ENCODE data around the gene OTOS.

Gene OTOS

DNA sequence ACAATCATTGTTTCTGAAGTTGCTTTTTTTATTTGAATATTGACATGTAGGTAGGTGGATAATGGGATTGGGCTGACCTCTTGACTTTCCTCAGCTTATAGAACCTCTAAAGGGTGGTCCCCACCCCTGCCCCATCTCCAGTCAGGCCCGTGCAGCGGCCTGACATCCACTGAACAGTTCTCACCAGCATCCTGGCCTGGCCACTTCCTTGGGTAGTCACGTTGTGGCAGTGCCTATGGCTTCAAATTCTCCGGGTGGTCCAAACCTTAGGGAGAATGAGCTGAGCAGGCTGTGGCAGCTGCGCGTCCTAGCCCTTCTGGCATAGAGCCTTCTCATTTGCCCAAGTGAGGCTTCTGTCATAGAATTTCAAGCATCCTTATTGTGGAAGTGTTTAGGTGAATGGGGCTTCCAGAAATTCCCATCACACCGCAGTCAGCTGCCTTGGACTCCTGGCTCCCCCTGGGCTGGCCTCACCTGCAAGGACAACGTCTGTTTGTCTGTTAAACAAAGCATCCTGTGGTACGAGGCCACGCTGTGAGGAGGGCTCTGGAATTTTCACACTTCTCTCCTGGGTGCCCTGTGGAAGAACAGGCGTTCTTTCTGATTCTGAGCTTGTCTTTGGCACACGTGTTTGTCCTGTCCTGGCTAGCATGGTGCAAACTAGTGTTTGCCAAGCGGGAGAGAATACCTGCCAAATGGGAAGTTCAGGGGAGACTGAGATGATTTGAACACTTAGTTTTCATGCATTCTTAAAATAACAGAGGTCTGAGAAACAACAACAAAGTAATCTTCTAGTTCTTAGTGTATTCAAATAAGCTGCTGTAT is 31.8 kb upstream of the OTOS start:
- TF ChIP-seq POLR2A (IDR thresholded peaks at IDR 0.05; ENCODE audit: low read depth, low read length): no peak
- DNase-seq (ENCODE audit: insufficient read length, low spot score) (no peak), FAIRE-seq (no peak)

DNA sequence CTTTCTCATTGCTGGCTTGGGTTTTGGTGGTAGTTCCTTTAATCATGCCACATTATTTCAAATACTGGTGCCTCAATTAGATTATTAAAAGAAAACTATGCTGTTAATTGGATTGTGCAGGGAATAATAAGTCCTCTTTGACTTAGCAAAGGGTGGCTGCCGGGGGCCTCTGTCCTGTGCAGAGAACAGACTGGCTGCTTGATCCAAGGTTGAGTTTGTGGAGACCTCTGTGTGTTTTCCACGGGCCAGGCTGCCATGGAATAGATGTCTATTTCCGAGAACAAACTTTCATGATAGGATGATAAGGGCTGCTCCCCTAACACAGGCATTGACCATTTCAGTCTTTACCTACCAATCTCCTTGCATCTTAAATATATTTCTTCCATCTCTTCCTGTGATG is 30.4 kb upstream of the OTOS start:
- DNase-seq (ENCODE audit: insufficient read length, low spot score): no peak
- no peak for TF ChIP-seq POLR2A (IDR thresholded peaks at IDR 0.05; ENCODE audit: low read depth, low read length)
- FAIRE-seq: no peak

DNA sequence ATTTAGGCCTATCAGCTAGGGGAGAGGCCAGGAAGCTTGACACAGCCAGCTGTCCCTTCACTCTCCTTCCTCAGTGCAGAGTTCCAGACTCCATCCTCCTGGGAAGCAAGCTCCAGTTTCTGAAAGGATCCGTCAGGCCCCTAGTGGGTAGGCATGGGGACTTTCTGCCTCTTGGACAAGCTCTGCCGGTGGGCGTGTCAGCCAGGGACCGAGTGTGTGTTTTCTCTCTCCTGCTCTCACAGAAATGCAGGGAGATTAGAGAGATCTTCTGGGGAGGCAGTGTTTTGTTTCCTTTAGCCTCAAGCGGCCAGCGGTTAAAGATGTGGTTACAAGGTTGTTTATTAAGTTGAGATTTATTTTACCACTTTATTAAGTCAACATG is 29.9 kb upstream of the OTOS start:
- DNase-seq (ENCODE audit: insufficient read length, low spot score): no peak
- TF ChIP-seq POLR2A (IDR thresholded peaks at IDR 0.05; ENCODE audit: low read depth, low read length): no peak
- no peak for FAIRE-seq

DNA sequence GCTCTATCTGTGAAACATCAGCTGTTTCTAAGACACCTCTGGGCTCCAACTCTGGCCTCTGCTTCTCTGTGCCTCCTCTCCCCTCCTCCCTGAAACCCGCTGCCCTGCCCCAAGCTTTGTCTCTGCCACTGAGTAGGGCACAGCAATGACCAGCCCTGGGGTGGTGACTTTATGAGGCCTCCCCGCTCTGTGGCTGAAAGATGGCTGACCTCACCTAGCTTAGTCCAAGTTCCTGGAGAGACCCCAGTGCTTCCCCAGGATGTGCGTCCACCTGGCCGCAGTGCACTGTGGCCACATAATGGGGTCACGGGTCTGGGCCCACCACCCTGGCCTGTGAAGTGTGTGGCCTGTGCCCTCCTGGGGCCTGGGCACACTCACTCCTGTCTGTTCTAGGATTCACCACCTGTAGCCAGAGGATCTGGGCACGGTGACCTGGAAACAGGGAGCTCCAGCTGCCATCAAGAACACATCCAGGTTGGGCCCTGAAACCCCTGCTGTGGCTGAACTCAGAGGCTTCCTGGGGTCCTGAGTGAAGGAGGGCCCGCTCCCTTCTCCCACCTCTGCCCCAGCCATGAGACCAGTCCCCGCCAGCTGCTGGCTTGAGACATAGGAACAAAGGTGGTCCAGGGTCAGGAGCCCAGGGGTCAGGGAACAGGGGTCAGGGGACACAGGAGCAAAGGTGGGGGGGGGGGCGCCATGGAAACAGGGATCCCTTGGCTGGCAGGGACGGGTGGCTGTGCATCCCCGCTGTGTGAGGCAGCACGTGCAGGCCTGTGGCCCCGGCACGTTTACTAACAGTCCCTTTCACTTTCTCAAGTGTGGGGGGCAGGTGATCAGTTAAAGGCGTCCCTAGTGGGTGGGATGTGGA is 29.3 kb upstream of the OTOS start:
- no peak for FAIRE-seq
- no peak for TF ChIP-seq POLR2A (IDR thresholded peaks at IDR 0.05; ENCODE audit: low read depth, low read length)

DNA sequence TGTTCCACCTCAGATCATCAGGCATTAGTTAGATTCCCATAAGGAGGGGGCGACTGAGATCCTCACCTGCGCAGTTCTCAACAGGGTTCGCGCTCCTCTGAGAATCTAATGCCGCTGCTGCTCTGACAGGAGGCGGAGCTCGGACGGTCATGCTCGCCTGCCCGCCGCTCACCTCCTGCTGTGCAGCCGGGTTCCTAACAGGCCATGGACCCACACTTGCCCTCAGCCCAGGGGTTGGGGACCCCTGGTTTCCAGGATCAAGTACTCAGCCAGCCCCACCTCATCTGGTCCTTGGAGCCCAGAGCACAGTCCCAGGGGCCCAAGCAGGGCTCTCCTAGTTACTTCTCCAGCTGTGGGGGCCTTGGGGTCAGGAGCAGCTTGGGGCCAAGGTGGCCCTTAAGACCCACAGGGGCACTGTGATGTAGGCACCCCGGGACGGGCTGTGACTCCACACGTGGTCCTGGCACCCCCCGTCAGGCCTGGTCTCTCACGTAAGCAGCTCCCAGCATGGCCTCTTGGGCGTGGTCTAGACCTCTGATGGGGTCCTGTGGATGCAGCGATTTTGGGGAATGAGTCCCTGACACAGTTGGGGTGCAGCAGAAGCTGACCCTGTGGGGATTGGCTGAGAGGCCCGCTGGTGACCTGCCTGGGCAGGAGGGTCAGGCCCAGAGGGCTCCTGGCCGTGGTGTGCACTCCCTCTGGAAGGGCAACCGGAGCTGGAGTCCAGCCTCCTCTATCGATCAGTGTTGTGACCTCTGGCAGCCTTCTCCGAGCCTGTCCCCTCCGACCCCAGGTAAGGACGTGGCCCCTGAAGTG is 28.3 kb upstream of the OTOS start:
- no peak for TF ChIP-seq POLR2A (IDR thresholded peaks at IDR 0.05; ENCODE audit: low read depth, low read length)
- FAIRE-seq (no peak), DNase-seq (ENCODE audit: insufficient read length, low spot score) (no peak)

More for the DNA sequence above, 29.3 kb upstream of the OTOS start:
- DNase-seq (ENCODE audit: insufficient read length, low spot score): no peak

DNA sequence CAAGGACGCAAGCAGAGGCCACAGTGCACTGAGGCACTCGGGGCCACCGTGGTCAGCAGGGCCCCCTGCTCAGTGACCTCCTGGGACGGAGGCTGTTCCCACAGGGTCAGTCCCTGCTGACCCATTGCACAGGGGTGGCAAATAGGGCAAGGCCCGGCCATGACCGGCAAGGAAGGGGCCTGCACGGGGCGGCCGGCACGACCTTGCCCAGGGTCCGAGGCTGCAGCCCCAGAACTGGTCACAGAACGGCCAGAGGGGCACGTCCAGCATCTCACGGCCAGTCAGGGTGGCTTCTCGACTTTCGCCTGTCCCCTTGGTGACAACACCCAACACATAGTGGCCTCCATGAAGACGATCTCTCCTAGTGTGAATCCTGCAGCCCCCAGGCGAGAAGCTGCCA is 27.6 kb upstream of the OTOS start:
- DNase-seq (ENCODE audit: insufficient read length, low spot score) (no peak), FAIRE-seq (no peak)
- TF ChIP-seq POLR2A (IDR thresholded peaks at IDR 0.05; ENCODE audit: low read depth, low read length): no peak

DNA sequence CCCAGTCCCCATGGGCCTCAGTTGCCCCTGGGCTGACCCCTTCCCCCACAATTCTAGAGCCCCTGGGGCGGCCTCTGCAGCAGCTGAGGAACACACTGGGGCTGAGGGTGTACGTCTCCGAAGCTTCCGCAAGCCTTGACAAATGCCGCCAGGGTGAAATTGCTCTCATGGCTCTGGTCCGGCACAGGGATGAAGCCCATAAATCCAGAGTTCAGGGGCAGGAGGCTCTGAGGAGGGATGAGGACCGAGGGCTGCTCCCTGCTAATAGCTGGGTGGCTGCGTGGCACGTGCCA is 27.1 kb upstream of the OTOS start:
- no peak for FAIRE-seq
- no peak for DNase-seq (ENCODE audit: insufficient read length, low spot score)
- TF ChIP-seq POLR2A (IDR thresholded peaks at IDR 0.05; ENCODE audit: low read depth, low read length): no peak

DNA sequence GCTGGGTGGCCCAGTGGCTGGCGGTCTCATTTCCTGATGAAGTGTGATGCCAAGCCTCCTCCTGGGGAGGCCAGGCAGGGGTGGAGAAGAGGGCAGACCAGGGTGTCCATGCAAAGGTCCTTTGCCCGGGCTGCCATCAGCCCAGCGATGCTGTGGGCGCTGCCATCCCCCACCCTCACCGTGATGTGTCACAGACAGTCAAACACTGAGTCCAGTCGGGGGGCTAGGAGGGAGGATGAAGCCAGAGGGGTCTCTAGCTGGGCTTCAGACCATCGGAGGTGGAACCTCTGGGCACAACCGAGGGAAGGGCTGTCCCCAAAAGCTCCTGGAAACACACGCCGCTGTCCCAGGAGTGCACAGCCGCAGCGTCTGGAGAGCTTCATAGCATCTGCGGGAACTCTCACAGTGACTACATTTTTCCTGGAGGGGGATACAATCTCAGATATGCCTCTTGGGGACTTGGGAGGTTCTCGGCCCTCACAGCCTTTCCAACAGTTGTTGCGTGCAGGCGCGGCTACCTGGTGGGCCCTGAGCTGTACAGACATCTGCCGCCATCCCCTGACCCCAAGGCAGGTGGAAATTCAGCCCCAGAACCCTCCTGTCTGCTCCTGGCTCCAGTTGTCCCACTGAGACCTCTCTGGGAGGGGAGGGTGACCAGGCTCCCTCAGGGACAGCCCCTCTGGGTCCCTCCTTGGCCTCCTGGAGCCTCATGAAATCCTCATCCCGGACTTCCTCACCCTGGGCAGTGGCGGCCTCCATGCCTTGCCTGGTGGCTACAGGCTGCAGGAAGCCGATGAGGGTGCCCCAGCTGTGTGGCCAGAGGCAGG is 26.5 kb upstream of the OTOS start:
- DNase-seq (ENCODE audit: insufficient read length, low spot score): no peak
- no peak for TF ChIP-seq POLR2A (IDR thresholded peaks at IDR 0.05; ENCODE audit: low read depth, low read length)
- no peak for FAIRE-seq

DNA sequence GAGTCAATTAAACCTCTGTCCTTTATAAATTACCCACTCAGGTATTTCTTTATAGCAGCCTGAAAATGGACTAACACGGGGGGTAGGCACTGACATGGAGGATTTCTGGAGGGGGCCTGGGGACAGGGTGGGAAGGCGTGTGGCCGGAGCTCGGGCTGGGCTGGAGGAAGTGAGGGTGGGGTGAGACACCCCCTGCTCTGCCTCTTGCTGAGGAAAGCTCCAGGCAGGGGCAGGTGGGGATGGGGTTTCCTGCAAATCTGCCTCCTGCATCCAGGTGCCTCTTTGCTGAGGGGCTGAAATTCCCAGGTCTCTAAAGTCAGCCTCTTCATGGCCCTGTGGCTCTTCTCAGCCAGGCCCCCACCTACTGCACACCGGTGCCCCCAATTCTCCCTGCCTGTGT is 25.7 kb upstream of the OTOS start:
- DNase-seq (ENCODE audit: insufficient read length, low spot score): no peak
- no peak for FAIRE-seq
- no peak for TF ChIP-seq POLR2A (IDR thresholded peaks at IDR 0.05; ENCODE audit: low read depth, low read length)

DNA sequence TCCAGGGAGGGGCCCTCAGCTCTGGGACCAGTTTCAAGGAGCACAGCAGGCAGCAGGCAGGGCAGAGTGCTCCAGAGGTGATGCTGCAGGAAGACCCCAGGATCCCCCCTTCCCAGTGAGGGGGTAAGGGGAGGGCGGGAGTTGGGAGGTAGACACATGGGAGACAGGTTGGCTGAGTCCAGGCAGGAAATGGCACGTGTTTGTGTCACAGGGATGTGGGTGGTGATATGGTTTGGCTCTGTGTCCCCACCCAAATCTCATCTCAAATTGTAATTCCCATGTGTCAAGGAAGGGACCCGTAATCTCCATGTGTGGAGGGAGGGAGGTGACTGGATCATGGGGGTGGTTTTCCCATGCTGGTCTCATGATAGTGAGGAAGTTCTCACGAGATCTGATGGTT is 25.2 kb upstream of the OTOS start:
- TF ChIP-seq POLR2A (IDR thresholded peaks at IDR 0.05; ENCODE audit: low read depth, low read length): no peak
- no peak for DNase-seq (ENCODE audit: insufficient read length, low spot score)
- no peak for FAIRE-seq

DNA sequence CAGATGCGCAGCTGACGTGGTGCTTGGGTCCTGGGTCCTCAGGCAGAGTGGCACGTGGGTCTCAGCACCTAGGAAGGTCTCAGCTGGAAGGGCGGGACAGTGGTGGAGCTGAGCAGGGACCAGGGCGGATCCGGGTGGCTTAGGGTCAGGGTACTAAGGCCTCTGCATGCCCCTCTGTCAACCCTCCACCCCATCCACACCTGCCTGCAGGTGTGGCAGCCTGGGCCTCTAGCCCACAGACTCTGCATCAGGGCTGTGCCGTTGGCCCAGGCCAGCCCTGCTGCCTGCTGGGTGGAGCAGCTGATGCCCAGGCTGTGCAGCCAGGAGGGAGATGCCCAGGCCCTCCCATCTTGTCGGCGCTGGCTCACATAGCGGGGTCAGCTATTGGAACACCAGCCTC is 24.6 kb upstream of the OTOS start:
- DNase-seq (ENCODE audit: insufficient read length, low spot score) (no peak), FAIRE-seq (no peak)
- TF ChIP-seq POLR2A (IDR thresholded peaks at IDR 0.05; ENCODE audit: low read depth, low read length): no peak

DNA sequence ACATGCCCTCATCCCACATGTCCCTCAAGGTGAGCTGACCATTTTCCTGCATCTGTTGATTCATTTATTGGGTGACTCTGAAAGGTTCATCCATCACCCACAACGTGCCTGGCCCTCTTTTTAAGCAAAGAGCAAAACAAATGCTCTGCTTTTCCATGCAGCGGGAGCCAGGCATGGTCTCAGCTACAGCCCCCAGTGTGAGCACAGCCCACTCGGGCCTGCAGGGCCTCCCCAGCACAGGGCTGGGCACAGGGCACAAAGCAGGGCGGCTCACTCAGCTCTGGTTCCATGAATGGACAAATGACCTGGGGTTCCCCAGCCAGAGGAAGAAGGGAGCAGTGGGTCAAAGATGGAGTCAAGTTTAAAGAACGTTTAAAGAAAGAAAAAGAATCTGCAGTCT is 24.1 kb upstream of the OTOS start:
- TF ChIP-seq POLR2A (IDR thresholded peaks at IDR 0.05; ENCODE audit: low read depth, low read length): no peak
- no peak for FAIRE-seq
- no peak for DNase-seq (ENCODE audit: insufficient read length, low spot score)

DNA sequence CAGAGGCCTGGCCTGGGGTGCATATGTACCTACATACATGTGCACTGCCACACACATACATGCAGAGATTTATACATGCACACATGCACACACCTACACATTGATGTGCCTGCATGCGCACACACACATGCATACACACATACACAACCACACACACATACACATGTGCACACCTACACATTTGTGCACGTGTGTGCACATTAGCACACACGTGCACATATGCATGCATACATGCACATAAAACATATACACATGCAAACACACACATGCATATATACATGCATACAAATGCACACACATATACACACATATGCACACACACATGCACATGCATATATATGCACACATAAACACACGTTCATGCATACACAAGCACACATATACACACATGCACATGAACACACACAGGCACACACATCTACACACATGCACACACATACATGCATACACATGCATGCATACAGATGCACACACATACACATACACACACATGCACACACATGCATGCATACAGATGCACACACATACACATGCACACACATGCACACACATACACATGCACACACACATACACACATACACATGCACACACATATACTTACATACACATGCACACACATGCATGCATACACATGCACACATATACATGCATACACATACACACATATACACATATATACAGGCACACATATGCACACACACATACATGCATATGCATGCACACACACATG is 23.6 kb upstream of the OTOS start:
- FAIRE-seq: no peak
- DNase-seq (ENCODE audit: insufficient read length, low spot score): no peak
- no peak for TF ChIP-seq POLR2A (IDR thresholded peaks at IDR 0.05; ENCODE audit: low read depth, low read length)
